GM12878 (cell line): Measurements from ENCODE around the gene JAKMIP1. TPM values are rescaled to one million over a fixed set of nuclear protein-coding genes. Genes with fewer than 3 reads are reported as not detected.

Source experiments
- ATAC-seq: fragments of 200-7000 bp; cut with Tn5 transposase; 3 replicates; pipeline ENCODE4 v1.9.1; 2020; ENCODE audit warnings: mild to moderate bottlenecking, moderate library complexity
- BruUV-seq: library from RNA; stranded (reverse); fragments of 400-500 nt; replicated peaks from 2 replicates; lab custom pipeline; 2021; lab: Mats Ljungman, UMichigan
- CTCF ChIA-PET: fragments of 300-600 bp; sonication (Branson Sonifier 250); formaldehyde crosslinking; extraction: SDS; loops from one replicate; lab custom pipeline; 2021; ENCODE audit warnings: inconsistent platforms; lab: Yijun Ruan, JAX
- POLR2A ChIA-PET: fragments of 350-600 bp; formaldehyde crosslinking; extraction: SDS; loops from one replicate; lab custom pipeline; 2021; ENCODE audit warnings: inconsistent platforms; lab: Charles Lee
- RAD21 ChIA-PET: fragments of 300-600 bp; sonication (Branson Sonifier 250); formaldehyde crosslinking; loops from one replicate; lab custom pipeline; 2023; ENCODE audit warnings: antibody characterized with exemption; ENCODE audit not compliant: unreplicated experiment; lab: Charles Lee
- SMC1A ChIA-PET: fragments of 300-600 bp; sonication (Branson Sonifier 250); formaldehyde crosslinking; loops from one replicate; lab custom pipeline; 2023; ENCODE audit not compliant: unreplicated experiment, uncharacterized antibody; lab: Charles Lee
- DNase-seq: peaks from one replicate; pipeline ENCODE4 v3.0.0-alpha.2; 2011; ENCODE audit warnings: low read depth, low spot score
- FAIRE-seq: peaks from 3 replicates; lab custom pipeline; 2011; peaks lifted over from hg19 to GRCh38; lab: Jason Lieb, UNC
- H2AFZ ChIP-seq: 2 replicates; pipeline ENCODE4 v1.6.0; 2011; ENCODE audit warnings: low read depth, low read length, control low read depth; ENCODE audit not compliant: control insufficient read depth
- H3K27ac ChIP-seq: 2 replicates; pipeline ENCODE4 v1.5.1; 2011; ENCODE audit warnings: control low read depth; ENCODE audit not compliant: control insufficient read depth, insufficient read depth
- H3K27me3 ChIP-seq, 2 experiments: replicated peaks in 1 of 2; 2 replicates each; pipeline versions ENCODE4 v1.6.0 to v1.6.1; 2011; ENCODE audit warnings: low read length in 1 of 2; ENCODE audit not compliant: control insufficient read depth in 2 of 2, insufficient read depth in 2 of 2
- H3K36me3 ChIP-seq, 2 experiments: 2 replicates each; pipeline ENCODE4 v1.5.1; 2011; ENCODE audit warnings: low read length in 1 of 2; ENCODE audit not compliant: control insufficient read depth in 2 of 2, insufficient read depth in 2 of 2
- H3K4me1 ChIP-seq: 2 replicates; pipeline ENCODE4 v1.6.1; 2011; ENCODE audit warnings: mild to moderate bottlenecking, low read length, moderate library complexity, mixed read lengths; ENCODE audit not compliant: control insufficient read depth, insufficient read depth
- H3K4me2 ChIP-seq: 2 replicates; pipeline ENCODE4 v1.6.0; 2011; ENCODE audit warnings: control low read depth; ENCODE audit not compliant: control insufficient read depth, insufficient read depth
- H3K4me3 ChIP-seq: fragments of 200-600 bp; sonication (generic); 2 replicates; pipeline ENCODE4 v1.5.1; 2016
- H3K79me2 ChIP-seq: 2 replicates; pipeline ENCODE4 v1.6.0; 2011; ENCODE audit warnings: low read length; ENCODE audit not compliant: control insufficient read depth, insufficient read depth
- H3K9ac ChIP-seq: 2 replicates; pipeline ENCODE4 v1.8.0; 2011; ENCODE audit warnings: low read length, control low read depth, mixed read lengths; ENCODE audit not compliant: control insufficient read depth, insufficient read depth
- H3K9me3 ChIP-seq: replicated peaks from 3 replicates; pipeline ENCODE4 v1.5.1; 2011; ENCODE audit warnings: mild to moderate bottlenecking, low read length; ENCODE audit not compliant: control insufficient read depth, insufficient read depth
- H4K20me1 ChIP-seq: 2 replicates; pipeline ENCODE4 v1.6.0; 2011; ENCODE audit not compliant: control insufficient read depth, insufficient read depth
- CBFB ChIP-seq: IDR thresholded peaks from 2 replicates; pipeline ENCODE4 v1.6.1; 2016; ENCODE audit warnings: antibody characterized with exemption, low read depth
- GATAD2B ChIP-seq: fragments of 450-650 bp; conservative IDR thresholded peaks from 2 replicates; pipeline ENCODE4 v1.6.1; 2017; ENCODE audit warnings: low read depth, mild to moderate bottlenecking, moderate library complexity
- HSF1 ChIP-seq: fragments of 150-350 bp; IDR thresholded peaks from 2 replicates; pipeline ENCODE4 v1.6.1; 2014; ENCODE audit warnings: mild to moderate bottlenecking, low read depth, low read length
- IKZF1 ChIP-seq: fragments of 450-650 bp; conservative IDR thresholded peaks from 2 replicates; pipeline ENCODE4 v1.6.1; 2017; ENCODE audit warnings: antibody characterized with exemption, mild to moderate bottlenecking
- MEF2B ChIP-seq: fragments of 450-650 bp; IDR thresholded peaks from 2 replicates; pipeline ENCODE4 v1.6.1; 2018; ENCODE audit warnings: mild to moderate bottlenecking, moderate library complexity; ENCODE audit not compliant: partially characterized antibody, poor library complexity, severe bottlenecking
- MLLT1 ChIP-seq: fragments of 450-650 bp; IDR thresholded peaks from 2 replicates; pipeline ENCODE4 v1.6.1; 2016; ENCODE audit warnings: mild to moderate bottlenecking
- MYB ChIP-seq: fragments of 150-350 bp; IDR thresholded peaks from 2 replicates; pipeline ENCODE4 v1.6.1; 2014; ENCODE audit warnings: mild to moderate bottlenecking, low read depth, low read length, borderline replicate concordance
- POLR2AphosphoS2 ChIP-seq: IDR thresholded peaks from 2 replicates; pipeline ENCODE4 v1.6.1; 2011; ENCODE audit warnings: low read depth, mild to moderate bottlenecking, low read length, improper control_type of control experiment, moderate library complexity
- PRDM15 ChIP-seq: fragments of 450-650 bp; formaldehyde crosslinking; IDR thresholded peaks from 2 replicates; pipeline ENCODE4 v1.4.0; 2020; ENCODE audit warnings: mild to moderate bottlenecking, moderate library complexity
- RBBP5 ChIP-seq: fragments of 200-600 bp; sonication (generic); conservative IDR thresholded peaks from 2 replicates; pipeline ENCODE4 v1.6.1; 2016
- SMAD1 ChIP-seq: fragments of 450-650 bp; IDR thresholded peaks from 2 replicates; pipeline ENCODE4 v1.6.1; 2018; ENCODE audit warnings: mild to moderate bottlenecking, low read depth; ENCODE audit not compliant: partially characterized antibody
- SUZ12 ChIP-seq: fragments of 200-600 bp; sonication (generic); IDR thresholded peaks from one replicate; pipeline ENCODE4 v1.6.1; 2018; ENCODE audit warnings: antibody characterized with exemption, mild to moderate bottlenecking; ENCODE audit not compliant: unreplicated experiment
- TBL1XR1 ChIP-seq: IDR thresholded peaks from 2 replicates; pipeline ENCODE4 v1.6.1; 2012; ENCODE audit warnings: low read depth, low read length, improper control_type of control experiment
- ZNF207 ChIP-seq: fragments of 450-650 bp; IDR thresholded peaks from 2 replicates; pipeline ENCODE4 v1.6.1; 2014; ENCODE audit warnings: antibody characterized with exemption, mild to moderate bottlenecking, borderline replicate concordance
- ZNF217 ChIP-seq: fragments of 450-650 bp; IDR thresholded peaks from 2 replicates; pipeline ENCODE4 v1.6.1; 2017; ENCODE audit warnings: antibody characterized with exemption, mild to moderate bottlenecking
- WGBS: methylation state at CpG from one replicate; pipeline ENCODE4 v1.1.6; 2016; ENCODE audit warnings: low lambda C conversion rate; ENCODE audit not compliant: insufficient replicate concordance, insufficient coverage; ENCODE audit errors: missing lambda C conversion rate; 5-methylcytosine and 5-hydroxymethylcytosine counted together
- in situ Hi-C: fragments of 300-500 bp; cut with MboI; formaldehyde crosslinking; loops from 9 replicates; pipeline ENCODE4 v1.14.3; 2018; ENCODE audit warnings: mixed read lengths
- intact Hi-C: fragments of 100-400 bp; cut with micrococcal nuclease; formaldehyde crosslinking; loops from one replicate; pipeline ENCODE4 v1.14.2; 2022; ENCODE audit not compliant: unreplicated experiment
- polyA plus RNA-seq, 11 experiments: library from polyadenylated mRNA; depleted of rRNA in 4 of 11; unstranded in 6 of 11; stranded (reverse) in 5 of 11; fragments of >200 nt; fragmentation: Nextera tagmentation in 4 of 11; fragmentation: Illumina TruSeq in 1 of 11; extraction: Ambion mirVana in 4 of 11; extraction: Trizol in 1 of 11; gene quantifications; 1 replicate in 1 of 11; 2 replicates in 10 of 11; pipeline versions ENCODE4 v1.2.1 to v1.2.3, GENCODE V29; 2011 to 2016; ENCODE audit warnings: inconsistent platforms in 2 of 11, missing spikeins in 2 of 11, low read depth in 1 of 11
- total RNA-seq, 4 experiments: library from RNA; depleted of rRNA in 3 of 4; stranded (reverse); fragments of >200 nt in 3 of 4; fragmentation: Illumina TruSeq in 1 of 4; extraction: Trizol in 1 of 4; gene quantifications; 2 replicates each; pipeline versions ENCODE4 v1.2.1 to v1.2.3, GENCODE V29; 2013 to 2021

The JAKMIP1 gene
- total and polyA plus RNA-seq, 10 of the 15 experiments (the other 5 are each of a cell fraction or from before 2014, with no cell fraction given), result 0.52 to 16.7 (median 12.3) TPM

GRCh38 chr4:6111354-6111960 is 88.9 kb downstream of the JAKMIP1 start (continued):
- TF ChIP-seq ZNF217, result no peak
- TF ChIP-seq SUZ12, result no peak
- no peak for TF ChIP-seq TBL1XR1
- no peak for TF ChIP-seq CBFB
- no peak for TF ChIP-seq SMAD1

- Histone ChIP-seq H3K4me2 (no peak overlapping the region), H3K4me3 (no peak overlapping the region), H3K27ac (no peak overlapping the region), H3K79me2 (no peaks in the 10 kb centered on the region), H3K9ac (no peak overlapping the region), H3K27me3 (no peaks in the 10 kb centered on the region), H3K36me3 (no peaks in the 10 kb centered on the region; a peak in 3 of 4 replicates), H3K4me1 (no peaks in the 10 kb centered on the region), H4K20me1 (no peaks in the 10 kb centered on the region), H2AFZ (no peak overlapping the region), H3K9me3 (no peaks in the 10 kb centered on the region)
- in situ Hi-C loops, result no loop called here
- intact Hi-C loops, result no loop called here
- CTCF ChIA-PET, result interaction anchor here (0.6 to 1.1 kb wide), 2 partner anchors 10 to 217 kb away, joined by 3 read pairs; no protein-coding TSS in a partner anchor
- SMC1A ChIA-PET, result interaction anchor here (1.2 kb wide), 1 partner anchor 140 kb away, joined by 3 read pairs; no protein-coding TSS in a partner anchor
- POLR2A ChIA-PET, result interaction anchor here (0.7 kb wide), 1 partner anchor 11 kb away, joined by 3 read pairs; no protein-coding TSS in a partner anchor
- WGBS, result 69% methylated on average over 8 of the region's 8 CpGs
- RAD21 ChIA-PET, result interaction anchor here (1.2 kb wide), 1 partner anchor 139 kb away, joined by 3 read pairs; no protein-coding TSS in a partner anchor
- ATAC-seq (no peak), DNase-seq (no peak), FAIRE-seq (no peak)
- no TSS peak for BruUV-seq
- TF ChIP-seq HSF1 (no peak), IKZF1 (no peak), ZNF207 (no peak), PRDM15 (CRISPR knock-in tag) (no peak), RBBP5 (no peak), MEF2B (no peak), MYB (no peak), MLLT1 (no peak), GATAD2B (no peak), POLR2AphosphoS2 (no peak)
These were observed 89.5 kb downstream of the JAKMIP1 start for GRCh38 chr4:6110681-6111353.
